Stimulated activated CD4-positive, alpha-beta T cell treated with anti-CD3 and anti-CD28 coated beads, Interleukin-12 subunit alpha, Interleukin-12 subunit beta, amount 100 ng/mL, for 4 hours (primary cell): ENCODE measurements around the gene EFEMP2.

Experiments used
- DNase-seq: peaks from one replicate; pipeline ENCODE4 v3.0.0-alpha.2; 2020

Gene EFEMP2

DNA sequence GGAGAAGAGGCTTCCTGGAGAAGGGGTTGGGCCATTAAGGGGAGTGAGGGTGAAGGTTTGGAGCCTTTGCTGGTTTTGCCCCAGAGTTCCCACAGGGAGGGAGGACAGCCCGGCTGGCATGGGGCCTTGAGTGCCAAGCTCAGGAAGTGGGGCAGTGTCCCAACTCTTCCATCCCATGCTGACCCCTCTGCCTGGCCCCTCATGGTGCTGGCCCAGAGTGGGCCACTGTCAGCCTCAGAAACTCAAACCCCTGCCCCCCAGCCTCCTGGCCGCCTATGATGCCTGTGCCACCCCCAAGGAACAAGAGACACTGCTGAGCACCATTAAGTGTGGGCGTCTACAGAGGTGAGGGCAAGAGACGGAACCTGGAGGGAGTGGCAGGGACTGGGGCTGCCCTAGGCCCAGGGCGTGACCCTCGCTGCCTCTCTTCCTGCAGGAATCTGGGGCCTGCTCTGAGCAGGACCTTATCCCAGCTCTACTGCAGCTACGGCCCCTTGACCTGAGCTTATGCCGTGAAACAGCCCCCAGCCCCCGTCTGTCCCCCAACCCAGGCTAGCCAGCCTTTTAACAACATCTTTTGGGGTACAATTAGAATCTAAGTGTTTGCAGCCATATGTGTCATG lies 6.9 kb downstream of the EFEMP2 start:
- no peak for DNase-seq

GRCh38 chr11:65864706-65865471 lies 7.7 kb downstream of the EFEMP2 start:
- no peak for DNase-seq

- no peak for DNase-seq
Measured at GRCh38 chr11:65863889-65864705, 8.5 kb downstream of the EFEMP2 start.

- no peak for DNase-seq
Measured at GRCh38 chr11:65862941-65863888, 9.4 kb downstream of the EFEMP2 start.

DNA sequence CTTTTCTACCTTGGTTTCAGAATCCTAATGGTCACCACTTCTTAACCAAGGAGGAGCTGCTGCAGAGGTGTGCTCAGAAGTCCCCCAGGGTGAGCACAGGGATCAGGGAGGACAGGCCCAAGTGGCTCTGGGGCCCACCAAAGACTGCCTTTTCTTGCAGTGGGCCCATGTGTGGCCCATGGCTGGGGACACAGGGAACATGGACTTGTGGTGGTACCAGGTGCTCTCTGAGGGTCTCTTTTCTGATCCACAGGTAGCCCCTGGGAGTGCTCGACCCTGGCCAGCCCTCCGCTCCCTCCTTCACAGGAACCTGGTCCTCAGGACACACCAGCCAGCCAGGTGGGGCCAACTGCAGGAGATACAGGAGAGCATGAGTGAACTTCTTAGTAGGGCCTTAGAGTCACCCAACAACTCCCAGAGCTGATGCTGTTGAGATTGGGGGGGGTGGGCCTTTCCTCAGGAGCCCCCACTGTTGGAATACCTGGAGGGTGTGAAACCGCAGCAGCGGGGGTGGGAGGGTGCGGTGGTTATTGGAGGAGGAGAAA lies 10.3 kb downstream of the EFEMP2 start:
- DNase-seq = no peak

DNA sequence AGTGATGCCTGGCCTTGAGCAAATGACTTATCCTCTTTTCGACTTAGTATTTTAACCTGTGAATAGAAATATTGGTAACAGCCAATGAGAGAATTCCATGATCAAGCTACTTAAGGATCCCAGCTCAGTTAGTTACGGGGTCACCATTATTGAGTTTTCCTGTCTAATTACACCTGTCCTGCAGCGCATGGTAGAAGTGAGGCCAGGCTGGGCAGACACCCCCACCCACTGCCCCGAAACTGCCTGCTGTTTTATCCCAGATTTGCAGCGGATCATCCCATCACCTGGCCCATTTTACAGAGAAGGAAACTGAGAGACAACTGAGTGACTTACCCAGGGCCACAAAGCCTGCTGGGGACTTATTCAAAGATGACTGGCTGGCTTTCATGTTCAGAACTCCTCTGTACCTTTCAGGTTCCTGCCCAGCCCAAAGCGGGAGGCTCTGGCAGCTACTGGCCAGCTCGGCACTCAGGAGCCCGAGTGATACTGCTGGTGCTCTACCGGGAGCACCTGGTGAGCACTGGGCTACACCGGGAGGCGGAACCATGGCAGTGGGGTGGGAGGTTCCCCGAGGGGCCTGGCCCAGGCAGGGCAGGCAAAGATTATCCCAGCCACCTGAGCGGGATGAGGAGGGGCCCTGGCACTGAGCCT lies 10.9 kb downstream of the EFEMP2 start:
- no peak for DNase-seq

DNA sequence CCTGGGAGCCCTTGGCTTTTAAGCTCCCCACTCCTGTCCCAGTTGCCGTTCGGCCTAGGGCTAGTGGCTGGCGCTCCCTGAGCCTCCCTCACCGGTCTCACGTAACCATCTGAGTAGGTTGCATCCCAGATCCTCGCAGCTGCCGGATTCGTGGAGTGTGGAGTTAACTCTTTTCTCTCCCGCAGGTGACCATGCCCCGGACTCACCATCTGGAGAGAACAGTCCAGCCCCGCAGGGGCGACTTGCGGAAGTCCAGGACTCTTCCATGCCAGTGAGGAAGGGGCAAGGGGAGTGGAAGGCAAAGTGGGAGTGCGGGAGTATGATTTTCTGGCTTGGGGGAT lies 11.5 kb downstream of the EFEMP2 start:
- no peak for DNase-seq

- peak; percentile 95 for DNase-seq
Measured at GRCh38 chr11:65860278-65861164, 12.1 kb downstream of the EFEMP2 start, which contains the start of gene MUS81. MUS81 (plus strand) TSS chr11:65860433; CDS start chr11:65860754, 321 bp downstream.

- no peak for DNase-seq
Measured at GRCh38 chr11:65859812-65860277, 12.8 kb downstream of the EFEMP2 start.

- DNase-seq = peak; percentile 98
Measured at GRCh38 chr11:65859095-65859811, 13.3 kb downstream of the EFEMP2 start.

GRCh38 chr11:65858681-65859087 lies 13.9 kb downstream of the EFEMP2 start:
- no peak for DNase-seq

DNA sequence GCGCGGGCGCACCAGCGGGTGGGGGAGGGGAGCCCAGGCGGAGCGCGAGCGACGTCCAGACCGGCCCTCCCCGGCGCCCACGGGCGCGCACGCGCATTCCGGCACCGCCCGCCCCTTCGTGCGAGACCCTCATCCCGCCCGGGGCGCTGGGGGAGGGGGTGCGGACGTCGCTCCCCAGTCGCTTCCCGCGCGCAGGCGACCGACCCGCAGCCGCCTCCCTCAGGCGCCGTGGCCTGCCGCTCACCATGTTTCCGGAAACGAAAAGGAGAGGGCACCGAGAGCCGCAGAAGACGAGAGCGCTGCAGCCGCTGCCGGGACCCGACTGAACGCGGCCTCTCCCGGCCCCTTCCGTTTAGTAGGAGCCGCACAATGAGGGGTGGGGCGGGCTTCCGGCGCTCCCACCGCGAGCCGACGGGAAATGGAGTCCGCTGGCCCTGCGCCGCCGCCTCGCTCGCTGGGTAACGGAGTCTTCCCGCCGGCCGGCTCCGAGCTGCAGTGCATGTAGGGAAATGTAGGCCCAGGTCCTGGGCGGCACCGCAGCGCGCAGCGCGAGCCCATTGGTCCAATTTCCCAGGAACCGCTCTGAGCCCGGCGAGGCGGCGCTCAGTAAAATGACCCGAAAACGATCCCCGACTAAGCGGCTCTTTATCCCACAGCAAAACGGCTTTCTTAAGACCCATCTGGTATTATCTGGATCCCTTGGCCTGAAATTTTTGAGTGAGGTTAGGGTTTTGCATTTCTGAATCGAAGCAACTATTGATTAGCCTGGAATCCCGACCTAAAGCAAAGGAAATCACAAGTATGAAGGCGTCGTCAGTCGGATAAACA lies 14.5 kb downstream of the EFEMP2 start, which contains the start of gene CFL1:
CFL1 (minus strand) TSS at position 328 of the 828 bp plus-strand sequence; CDS start at position 247, 81 bp downstream.
- peak; percentile 96 for DNase-seq

GRCh38 chr11:65857500-65857852 lies 15.1 kb downstream of the EFEMP2 start:
- no peak for DNase-seq

DNA sequence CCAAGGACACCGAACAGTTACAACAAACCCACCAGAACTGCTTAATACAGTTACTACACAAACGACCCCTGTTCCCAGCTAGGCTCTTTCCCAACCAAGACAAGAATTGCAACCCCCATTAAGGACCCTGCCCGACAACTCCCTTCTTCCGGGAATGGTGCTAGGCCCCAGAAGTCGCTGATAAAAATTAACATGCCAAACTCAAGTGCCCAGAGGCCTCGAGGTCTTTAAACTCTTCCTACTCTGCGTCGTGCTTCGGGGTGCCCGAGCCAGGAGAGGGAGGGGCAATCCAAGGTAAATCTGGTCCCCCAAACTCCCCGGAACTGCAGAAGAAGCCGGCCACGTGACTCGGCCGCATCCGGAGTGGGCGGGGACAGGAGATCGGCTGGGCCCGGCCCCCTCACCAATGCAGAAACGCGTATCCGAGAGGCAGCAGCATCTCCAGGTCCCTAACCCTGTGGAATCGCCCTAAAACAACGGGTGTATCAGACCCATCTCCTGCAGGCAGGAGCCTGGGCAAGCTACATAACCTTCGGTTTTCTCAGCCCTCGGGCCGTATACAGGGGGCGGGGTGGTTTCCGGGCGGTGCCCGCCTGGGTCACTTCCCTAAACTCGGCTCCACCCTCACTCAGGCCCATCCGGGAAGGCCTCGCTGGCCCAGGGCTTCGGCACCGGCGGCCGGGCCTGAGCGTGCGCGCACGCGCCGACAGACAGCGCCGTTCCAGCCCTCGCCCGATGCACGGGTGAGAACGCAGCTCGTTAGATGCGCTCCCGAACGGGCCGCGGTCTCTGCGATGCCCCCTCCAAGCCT lies 15.7 kb downstream of the EFEMP2 start:
- DNase-seq = peak; percentile 76

- no peak for DNase-seq
Measured at GRCh38 chr11:65855927-65856363, 16.7 kb downstream of the EFEMP2 start.

- DNase-seq = no peak
Measured at GRCh38 chr11:65854852-65855837, 17.5 kb downstream of the EFEMP2 start.
